Measurements from ENCODE around the gene TMEM147. TPM values are rescaled to one million over a fixed set of nuclear protein-coding genes. Genes with fewer than 3 reads are reported as not detected.
A peak's percentile ranks its signal among the peaks of the same experiment; 100 is the strongest.

TMEM147 gene
- total and polyA plus RNA-seq, 2 donors (not counting 3 experiments of a cell fraction or from before 2014, with no cell fraction given), result 75.8 to 214 TPM

DNA sequence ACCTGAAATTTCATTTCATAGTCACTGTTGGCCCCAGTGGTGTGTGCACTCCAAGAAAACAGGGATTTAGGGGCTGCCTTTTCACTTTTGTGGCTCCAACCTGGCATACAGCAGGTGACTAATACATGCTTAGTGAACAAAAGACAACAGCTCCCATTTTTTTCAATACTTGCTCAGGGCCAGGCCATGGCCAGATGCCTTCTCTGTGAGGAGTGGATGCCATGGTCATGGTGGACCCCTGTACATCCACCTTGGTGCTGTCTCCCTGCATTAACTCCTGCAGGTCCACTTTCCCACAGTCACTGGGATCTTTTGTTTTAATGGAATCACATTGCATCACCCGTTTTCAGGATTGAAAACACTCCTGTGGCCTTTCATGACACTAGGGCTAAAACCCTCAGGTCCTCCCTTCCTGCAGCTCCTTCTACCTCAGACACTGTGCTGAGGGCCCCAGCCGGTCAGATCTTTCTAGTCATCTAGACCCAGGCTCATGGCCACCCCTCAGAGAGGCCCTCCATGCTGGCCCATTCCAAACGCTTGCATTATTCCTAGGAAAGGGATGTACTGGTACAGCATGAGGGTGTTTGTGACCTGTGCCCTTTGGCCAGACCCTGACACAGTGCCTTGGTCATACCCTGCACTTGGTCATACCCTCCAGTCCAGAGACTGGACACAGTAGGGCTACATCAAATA, 1.2 kb upstream of the TMEM147 start:
- peak overlapping the region; percentile 81 for H2AFZ ChIP-seq (ENCODE audit: low read depth, low read length)
- dilution Hi-C loops (cut with MboI; ENCODE audit: extremely low pct_ligation_motif_present, low sequenced_read_pairs), result no loop called here
- H3K4me2 ChIP-seq (ENCODE audit: insufficient read depth, low read length), result peak overlapping the region; percentile 86
- H4K20me1 ChIP-seq (replicated peaks; ENCODE audit: control insufficient read depth, extremely low read depth, insufficient read depth, low read length), result no peaks in the 10 kb centered on the region
- FAIRE-seq, result no peak
- no peaks in the 10 kb centered on the region for H3K9me3 ChIP-seq (replicated peaks; ENCODE audit: control insufficient read depth, insufficient read depth, low read length)
- H3K9me1 ChIP-seq (replicated peaks; ENCODE audit: control insufficient read depth, extremely low read depth, insufficient read depth, low read length), result no peaks in the 10 kb centered on the region
- peaks cover 15% of the 10 kb centered on the region for H3K79me2 ChIP-seq (ENCODE audit: control insufficient read depth, insufficient read depth, low read length)
- no peak for DNase-seq (ENCODE audit: low read depth, low spot score)
- BruUV-seq (replicated peaks), result no TSS peak
- peaks cover 16% of the 10 kb centered on the region for H3K4me1 ChIP-seq (ENCODE audit: control insufficient read depth, extremely low read depth, insufficient read depth, low read length)
- TF ChIP-seq GATA2 (IDR thresholded peaks at IDR 0.05; ENCODE audit: insufficient read depth, insufficient read length, low read depth, low read length) (no peak), CTCF (IDR thresholded peaks at IDR 0.05; ENCODE audit: extremely low read depth in 1 of 2, insufficient read depth in 1 of 2, low read depth in 1 of 2, low read length in 2 of 2) (no peak), JUN (IDR thresholded peaks at IDR 0.05; ENCODE audit: borderline replicate concordance, insufficient read depth, insufficient read length, low read depth) (no peak), POLR2AphosphoS5 (IDR thresholded peaks at IDR 0.05; ENCODE audit: insufficient read depth, low read depth, low read length) (no peak), MYC (IDR thresholded peaks at IDR 0.05; ENCODE audit: low read depth, low read length) (no peak), EZH2 (IDR thresholded peaks at IDR 0.05; ENCODE audit: borderline replicate concordance, low read depth, low read length, severe bottlenecking) (no peak), POLR2A (IDR thresholded peaks at IDR 0.05; ENCODE audit: low read depth, low read length) (no peak), FOS (IDR thresholded peaks at IDR 0.05; ENCODE audit: borderline replicate concordance, insufficient read depth, low read length) (no peak)
- TF ChIP-seq, protein P1, sequence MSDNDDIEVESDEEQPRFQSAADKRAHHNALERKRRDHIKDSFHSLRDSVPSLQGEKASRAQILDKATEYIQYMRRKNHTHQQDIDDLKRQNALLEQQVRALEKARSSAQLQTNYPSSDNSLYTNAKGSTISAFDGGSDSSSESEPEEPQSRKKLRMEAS (IDR thresholded peaks at IDR 0.05; ENCODE audit: insufficient read depth, insufficient read length), result no peak
- CTCF ChIA-PET, result interaction anchor here (1.0 kb wide), 1 partner anchor 34 kb away, joined by 4 read pairs; no protein-coding TSS in a partner anchor
- peak overlapping the region; percentile 77 to 88 (median 88) for H3K4me3 ChIP-seq (replicated peaks in 1 of 3; ENCODE audit: insufficient read depth in 1 of 3, low read depth in 1 of 3, low read length in 3 of 3)
- H3K27ac ChIP-seq (ENCODE audit: insufficient read depth, low read depth, low read length), result no peak overlapping the region
- intact Hi-C loops (cut with micrococcal nuclease), result no loop called here
- no peaks in the 10 kb centered on the region for H3K36me3 ChIP-seq (ENCODE audit: control insufficient read depth in 2 of 2, extremely low read depth in 1 of 2, insufficient read depth in 2 of 2, low read length in 2 of 2)
- no peaks in the 10 kb centered on the region for H3K27me3 ChIP-seq (ENCODE audit: control insufficient read depth in 2 of 2, insufficient read depth in 2 of 2, low read length in 2 of 2)
- peak overlapping the region; percentile 87 for H3K9ac ChIP-seq (replicated peaks; ENCODE audit: extremely low read depth, insufficient read depth, low read length)
- POLR2A ChIA-PET, result no interaction called here
